Fibroblast of lung (primary cell): ENCODE results near the gene INSIG1. TPM values are rescaled to one million over a fixed set of nuclear protein-coding genes. Genes with fewer than 3 reads are reported as not detected.

Source experiments
- DNase-seq, 2 donors: peaks; one replicate each; pipeline versions ENCODE4 v3.0.0 to v3.0.0-alpha.2; 2010; ENCODE audit warnings: low read depth in 2 of 2
- H2AFZ ChIP-seq: 2 replicates; pipeline ENCODE4 v1.5.1; 2012; ENCODE audit warnings: low read length, control low read depth, inconsistent platforms
- H3K27ac ChIP-seq: 2 replicates; pipeline ENCODE4 v1.5.1; 2011; ENCODE audit warnings: low read length, control low read depth; ENCODE audit not compliant: insufficient read depth
- H3K27me3 ChIP-seq: 2 replicates; pipeline ENCODE4 v1.5.1; 2011; ENCODE audit warnings: mild to moderate bottlenecking, low read length; ENCODE audit not compliant: control insufficient read depth, insufficient read depth
- H3K36me3 ChIP-seq: 2 replicates; pipeline ENCODE4 v1.5.1; 2011; ENCODE audit warnings: low read length; ENCODE audit not compliant: control insufficient read depth, insufficient read depth
- H3K4me1 ChIP-seq: 2 replicates; pipeline ENCODE4 v1.5.1; 2011; ENCODE audit warnings: low read length; ENCODE audit not compliant: control insufficient read depth, insufficient read depth; ENCODE audit errors: extremely low read depth
- H3K4me2 ChIP-seq: 2 replicates; pipeline ENCODE4 v1.5.1; 2011; ENCODE audit warnings: low read length, control low read depth; ENCODE audit not compliant: insufficient read depth; ENCODE audit errors: extremely low read depth
- H3K4me3 ChIP-seq, 4 experiments: fragments of 200-600 bp in 1 of 4; sonication (generic) in 1 of 4; replicated peaks in 1 of 4; 2 replicates each; pipeline ENCODE4 v1.5.1; 2011 to 2016; ENCODE audit warnings: low read length in 4 of 4, low read depth in 3 of 4, mild to moderate bottlenecking in 3 of 4, control low read depth in 2 of 4, inconsistent platforms in 1 of 4, mixed read lengths in 1 of 4; ENCODE audit not compliant: insufficient read depth in 1 of 4; ENCODE audit errors: control extremely low read depth in 1 of 4
- H3K79me2 ChIP-seq: 2 replicates; pipeline ENCODE4 v1.5.1; 2012; ENCODE audit warnings: mild to moderate bottlenecking, low read length, inconsistent platforms; ENCODE audit not compliant: control insufficient read depth, insufficient read depth
- H3K9ac ChIP-seq: 2 replicates; pipeline ENCODE4 v1.5.1; 2011; ENCODE audit warnings: mild to moderate bottlenecking, low read length, control low read depth; ENCODE audit not compliant: insufficient read depth
- H3K9me3 ChIP-seq: 2 replicates; pipeline ENCODE4 v1.5.1; 2012; ENCODE audit warnings: low read depth, low read length; ENCODE audit not compliant: control insufficient read depth, insufficient read depth
- H4K20me1 ChIP-seq: 2 replicates; pipeline ENCODE4 v1.5.1; 2011; ENCODE audit warnings: low read length; ENCODE audit not compliant: control insufficient read depth, insufficient read depth; ENCODE audit errors: extremely low read depth
- CTCF ChIP-seq, 2 donors: IDR thresholded peaks in 1 of 2; conservative IDR thresholded peaks in 1 of 2; 1 replicate in 1 of 2; 2 replicates in 1 of 2; pipeline ENCODE4 v1.5.1; 2011 to 2012; ENCODE audit warnings: low read length in 2 of 2, control low read depth in 1 of 2, inconsistent platforms in 1 of 2, low read depth in 1 of 2, mild to moderate bottlenecking in 1 of 2
- EZH2 ChIP-seq: IDR thresholded peaks from 2 replicates; pipeline ENCODE4 v1.5.1; 2012; ENCODE audit warnings: low read length, control low read depth, mild to moderate bottlenecking; ENCODE audit errors: missing control alignments
- polyA plus RNA-seq, 2 donors: library from polyadenylated mRNA; depleted of rRNA in 1 of 2; stranded (reverse) in 1 of 2; unstranded in 1 of 2; fragments of >200 nt; gene quantifications; 2 replicates each; pipeline ENCODE4 v1.2.1, GENCODE V29; 2011 to 2012; ENCODE audit warnings: missing spikeins in 1 of 2
- total RNA-seq: library from RNA; depleted of rRNA; stranded (reverse); fragments of >200 nt; gene quantifications from 2 replicates; pipeline ENCODE4 v1.2.1, GENCODE V29; 2014

Gene INSIG1
- total and polyA plus RNA-seq, 2 donors (not counting 1 experiment from before 2014, with no cell fraction given), result 216 to 353 TPM

GRCh38 chr7:155329225-155329624, 31.5 kb downstream of the INSIG1 start:
- Histone ChIP-seq H3K36me3 (no peaks in the 10 kb centered on the region), H3K4me3 (no peak overlapping the region), H4K20me1 (no peaks in the 10 kb centered on the region), H3K27me3 (peaks cover 4% of the 10 kb centered on the region), H3K9me3 (no peaks in the 10 kb centered on the region), H3K9ac (no peak overlapping the region), H2AFZ (no peak overlapping the region), H3K27ac (no peak overlapping the region), H3K79me2 (no peaks in the 10 kb centered on the region), H3K4me1 (no peaks in the 10 kb centered on the region), H3K4me2 (no peak overlapping the region)
- no peak for DNase-seq
- TF ChIP-seq CTCF (conservative IDR thresholded peaks at IDR 0.05 in 1 of 2, IDR thresholded peaks at IDR 0.05 in 1 of 2; ENCODE audit: low read depth in 1 of 2, low read length in 2 of 2) (no peak), EZH2 (no peak)

DNA sequence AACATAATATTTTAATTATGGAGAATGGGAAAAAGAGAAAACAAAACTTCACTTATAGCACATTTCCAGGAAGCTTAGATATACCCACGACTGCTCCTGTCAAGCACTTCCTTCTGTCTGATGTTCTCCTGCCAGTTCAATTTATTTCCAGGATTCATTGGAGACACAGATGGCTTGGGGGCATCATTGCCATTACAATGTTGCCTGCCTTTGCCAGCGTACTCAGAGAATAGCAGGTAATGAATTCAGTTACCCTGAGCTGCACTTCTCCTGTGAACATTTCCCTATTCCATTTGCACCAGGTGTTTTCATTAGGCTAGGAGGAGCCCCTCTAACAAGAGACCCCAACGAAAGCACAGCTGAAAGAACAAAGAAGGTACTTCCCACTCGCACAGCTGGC, 33.7 kb downstream of the INSIG1 start:
- TF ChIP-seq CTCF (conservative IDR thresholded peaks at IDR 0.05 in 1 of 2, IDR thresholded peaks at IDR 0.05 in 1 of 2; ENCODE audit: low read depth in 1 of 2, low read length in 2 of 2) (no peak), EZH2 (no peak)
- Histone ChIP-seq H3K9ac (no peak overlapping the region), H3K27ac (no peak overlapping the region), H3K79me2 (no peaks in the 10 kb centered on the region), H4K20me1 (no peaks in the 10 kb centered on the region), H3K4me2 (no peak overlapping the region), H3K4me1 (no peaks in the 10 kb centered on the region), H2AFZ (no peak overlapping the region), H3K9me3 (no peaks in the 10 kb centered on the region), H3K4me3 (no peak overlapping the region), H3K36me3 (no peaks in the 10 kb centered on the region), H3K27me3 (peaks cover 10% of the 10 kb centered on the region)
- no peak for DNase-seq

- Histone ChIP-seq H4K20me1 (no peaks in the 10 kb centered on the region), H3K27me3 (peaks cover 10% of the 10 kb centered on the region), H2AFZ (no peak overlapping the region), H3K27ac (no peak overlapping the region), H3K9ac (no peak overlapping the region), H3K4me2 (no peak overlapping the region), H3K79me2 (no peaks in the 10 kb centered on the region), H3K36me3 (no peaks in the 10 kb centered on the region), H3K4me3 (no peak overlapping the region), H3K9me3 (no peaks in the 10 kb centered on the region), H3K4me1 (no peaks in the 10 kb centered on the region)
- no peak for DNase-seq
- TF ChIP-seq EZH2 (no peak), CTCF (conservative IDR thresholded peaks at IDR 0.05 in 1 of 2, IDR thresholded peaks at IDR 0.05 in 1 of 2; ENCODE audit: low read depth in 1 of 2, low read length in 2 of 2) (no peak)
Observed at GRCh38 chr7:155333346-155334234, 35.9 kb downstream of the INSIG1 start.
